Activated T-cell treated with anti-CD3 and anti-CD28 coated beads, Interleukin-2, amount 50 U/mL, for 24 hours (primary cell): ENCODE measurements around the gene ANGEL1.

Experiments
- DNase-seq: peaks from one replicate; pipeline ENCODE4 v3.0.0-alpha.2; 2020
- H3K27ac Mint-ChIP-seq: 2 replicates; pipeline ENCODE4 v1.8.0; 2020; ENCODE audit warnings: mild to moderate bottlenecking, mixed read lengths
- H3K27me3 Mint-ChIP-seq: 2 replicates; pipeline ENCODE4 v1.8.0; 2020; ENCODE audit warnings: mixed read lengths
- H3K36me3 Mint-ChIP-seq: 2 replicates; pipeline ENCODE4 v1.8.0; 2020; ENCODE audit warnings: low read depth, mixed read lengths
- H3K4me1 Mint-ChIP-seq: 2 replicates; pipeline ENCODE4 v1.8.0; 2020; ENCODE audit warnings: low read depth, mixed read lengths
- H3K4me3 Mint-ChIP-seq: 2 replicates; pipeline ENCODE4 v1.8.0; 2020; ENCODE audit warnings: mild to moderate bottlenecking, moderate library complexity, mixed read lengths
- H3K9me3 Mint-ChIP-seq: 2 replicates; pipeline ENCODE4 v1.8.0; 2020; ENCODE audit warnings: mixed read lengths

The ANGEL1 gene

DNA sequence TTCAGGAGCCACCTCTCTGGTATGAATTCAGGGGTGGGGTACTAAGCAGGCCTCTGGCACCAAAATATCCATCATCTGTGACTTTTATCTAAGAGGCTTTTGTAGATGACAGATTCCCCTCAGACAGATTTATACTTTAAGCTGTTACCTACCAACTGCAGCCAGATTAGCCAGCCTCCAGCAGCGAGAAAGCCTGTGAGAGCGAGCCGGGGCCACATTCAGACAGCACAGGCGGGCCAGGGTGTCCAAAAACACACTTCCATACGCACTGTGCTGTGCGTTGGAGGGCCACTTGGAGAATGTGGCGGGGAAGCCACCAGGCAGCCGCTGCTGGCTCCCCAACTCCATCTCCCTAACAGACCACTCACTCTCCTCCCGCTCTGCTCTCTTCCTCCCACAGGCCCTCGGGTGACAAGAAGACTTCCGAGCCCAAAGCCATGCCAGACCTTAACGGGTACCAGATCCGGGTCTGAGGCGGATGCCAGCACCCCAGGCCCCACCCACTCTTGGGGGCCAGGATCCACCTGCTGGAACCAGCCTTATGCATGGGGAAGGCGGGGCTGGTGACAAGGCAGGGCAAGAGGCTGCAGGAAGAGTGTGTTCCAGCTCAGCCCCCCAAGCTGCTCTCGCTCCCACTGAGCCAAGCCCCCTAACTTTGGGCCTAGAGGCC lies 34.0 kb downstream of the ANGEL1 start:
- Mint-ChIP-seq H3K36me3 (peaks cover 36% of the 10 kb centered on the region), H3K4me3 (no peak overlapping the region), H3K9me3 (no peaks in the 10 kb centered on the region), H3K27me3 (no peaks in the 10 kb centered on the region), H3K27ac (peak overlapping the region; percentile 52), H3K4me1 (peaks cover 28% of the 10 kb centered on the region)
- no peak for DNase-seq

DNA sequence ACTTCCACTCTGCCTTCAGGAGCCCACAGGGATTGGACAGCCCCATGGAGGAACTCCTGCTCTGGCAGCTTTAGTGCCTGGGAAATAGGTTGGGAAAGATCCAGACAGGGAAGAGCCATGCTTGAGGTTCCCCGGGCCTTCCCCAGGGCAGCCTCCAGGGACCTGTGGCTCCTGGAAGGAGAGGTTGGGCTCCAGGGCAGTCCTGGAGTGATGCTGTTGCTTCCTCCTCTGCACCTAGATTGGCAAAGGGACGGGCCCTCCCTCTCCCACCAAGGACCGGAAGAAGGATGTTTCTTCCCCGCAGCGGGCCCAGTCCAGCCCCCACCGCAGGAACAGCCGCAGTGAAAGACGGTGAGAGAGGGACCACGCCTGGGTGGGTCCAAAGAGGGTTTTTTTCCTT lies 35.0 kb downstream of the ANGEL1 start:
- peaks cover 26% of the 10 kb centered on the region for H3K36me3 Mint-ChIP-seq
- no peaks in the 10 kb centered on the region for H3K9me3 Mint-ChIP-seq
- H3K4me3 Mint-ChIP-seq = no peak overlapping the region
- DNase-seq = no peak
- no peaks in the 10 kb centered on the region for H3K27me3 Mint-ChIP-seq
- no peak overlapping the region for H3K27ac Mint-ChIP-seq
- H3K4me1 Mint-ChIP-seq = peaks cover 23% of the 10 kb centered on the region

DNA sequence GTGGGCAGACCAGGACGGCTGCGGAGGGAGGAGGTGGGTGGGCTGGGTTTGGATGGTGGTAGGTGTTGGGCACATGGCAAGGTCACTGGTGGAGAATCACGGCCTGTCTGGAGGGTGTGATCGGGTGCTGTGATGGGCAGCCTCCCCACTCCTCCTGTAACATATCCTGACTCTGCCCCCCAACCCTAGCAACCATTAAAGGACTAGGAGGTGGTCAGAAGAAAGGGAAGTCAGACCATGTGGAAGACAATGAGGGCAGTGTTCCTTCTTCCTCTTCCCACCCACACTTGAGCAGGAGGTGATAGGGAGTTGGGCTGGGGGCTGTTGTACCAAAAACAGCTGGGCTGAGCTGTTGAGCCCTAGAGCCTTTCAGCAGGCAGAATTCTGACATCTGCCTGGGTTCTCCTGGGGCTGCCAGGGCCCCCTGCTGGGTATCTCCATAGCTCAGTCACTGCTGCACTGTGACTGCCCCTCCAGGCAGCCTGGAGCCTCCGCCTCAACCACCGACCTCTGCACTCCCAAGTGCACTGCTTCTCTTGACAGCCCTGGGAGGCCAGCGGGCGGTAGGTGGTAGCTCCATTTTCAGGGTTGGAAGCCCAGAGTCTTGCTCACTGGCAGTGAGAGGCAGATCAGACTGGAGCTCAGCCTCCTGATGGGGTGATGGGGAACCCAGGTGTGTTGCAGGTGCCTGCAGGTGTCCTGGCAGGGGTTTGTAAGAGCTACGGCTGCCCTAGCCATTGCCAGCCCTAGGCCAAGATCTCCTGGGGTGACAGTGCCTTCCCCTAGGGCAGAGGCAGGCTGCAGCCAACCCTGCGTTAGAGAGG lies 36.0 kb downstream of the ANGEL1 start:
- Mint-ChIP-seq H3K36me3 (peaks cover 16% of the 10 kb centered on the region), H3K27me3 (no peaks in the 10 kb centered on the region), H3K27ac (no peak overlapping the region), H3K9me3 (no peaks in the 10 kb centered on the region), H3K4me1 (peaks cover 13% of the 10 kb centered on the region), H3K4me3 (no peak overlapping the region)
- no peak for DNase-seq

DNA sequence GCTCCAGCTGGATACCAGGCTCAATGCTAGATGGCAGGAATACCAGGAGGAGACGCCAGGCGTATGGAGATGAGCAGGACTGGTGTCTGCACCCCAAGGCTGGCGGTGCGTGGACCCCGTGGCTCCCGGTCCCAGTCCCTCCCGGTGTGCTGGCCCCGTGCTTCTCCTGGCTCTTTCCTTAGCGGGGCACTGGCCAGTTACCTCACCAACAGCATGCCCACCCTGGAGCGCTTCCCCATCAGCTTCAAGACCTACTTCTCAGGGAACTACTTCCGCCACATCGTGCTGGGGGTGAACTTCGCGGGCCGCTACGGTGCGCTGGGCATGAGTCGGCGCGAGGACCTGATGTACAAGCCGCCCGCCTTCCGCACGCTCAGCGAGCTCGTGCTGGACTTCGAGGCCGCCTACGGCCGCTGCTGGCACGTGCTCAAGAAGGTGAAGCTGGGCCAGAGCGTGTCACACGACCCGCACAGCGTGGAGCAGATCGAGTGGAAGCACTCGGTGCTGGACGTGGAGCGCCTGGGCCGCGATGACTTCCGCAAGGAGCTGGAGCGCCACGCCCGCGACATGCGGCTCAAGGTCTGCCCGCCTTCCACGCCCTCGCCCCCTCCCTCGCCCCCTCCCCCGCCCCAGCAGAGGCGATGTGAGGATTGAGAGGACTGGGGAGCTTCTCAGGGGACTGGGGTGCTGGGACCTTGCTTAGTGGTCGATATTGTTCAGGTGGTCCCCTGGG lies 36.8 kb downstream of the ANGEL1 start:
- Mint-ChIP-seq H3K36me3 (peaks cover 15% of the 10 kb centered on the region), H3K9me3 (no peaks in the 10 kb centered on the region), H3K4me3 (no peak overlapping the region), H3K27me3 (no peaks in the 10 kb centered on the region), H3K27ac (no peak overlapping the region), H3K4me1 (peaks cover 10% of the 10 kb centered on the region)
- no peak for DNase-seq

GRCh38 chr14:76774821-76775694 lies 37.6 kb downstream of the ANGEL1 start:
- DNase-seq = no peak
- Mint-ChIP-seq H3K27me3 (no peaks in the 10 kb centered on the region), H3K4me1 (peaks cover 9% of the 10 kb centered on the region), H3K9me3 (no peaks in the 10 kb centered on the region), H3K27ac (peak overlapping the region; percentile 16), H3K36me3 (peaks cover 7% of the 10 kb centered on the region), H3K4me3 (no peak overlapping the region)

- Mint-ChIP-seq H3K9me3 (no peaks in the 10 kb centered on the region), H3K27me3 (no peaks in the 10 kb centered on the region)
These were observed 38.5 kb downstream of the ANGEL1 start for GRCh38 chr14:76773956-76774820.

DNA sequence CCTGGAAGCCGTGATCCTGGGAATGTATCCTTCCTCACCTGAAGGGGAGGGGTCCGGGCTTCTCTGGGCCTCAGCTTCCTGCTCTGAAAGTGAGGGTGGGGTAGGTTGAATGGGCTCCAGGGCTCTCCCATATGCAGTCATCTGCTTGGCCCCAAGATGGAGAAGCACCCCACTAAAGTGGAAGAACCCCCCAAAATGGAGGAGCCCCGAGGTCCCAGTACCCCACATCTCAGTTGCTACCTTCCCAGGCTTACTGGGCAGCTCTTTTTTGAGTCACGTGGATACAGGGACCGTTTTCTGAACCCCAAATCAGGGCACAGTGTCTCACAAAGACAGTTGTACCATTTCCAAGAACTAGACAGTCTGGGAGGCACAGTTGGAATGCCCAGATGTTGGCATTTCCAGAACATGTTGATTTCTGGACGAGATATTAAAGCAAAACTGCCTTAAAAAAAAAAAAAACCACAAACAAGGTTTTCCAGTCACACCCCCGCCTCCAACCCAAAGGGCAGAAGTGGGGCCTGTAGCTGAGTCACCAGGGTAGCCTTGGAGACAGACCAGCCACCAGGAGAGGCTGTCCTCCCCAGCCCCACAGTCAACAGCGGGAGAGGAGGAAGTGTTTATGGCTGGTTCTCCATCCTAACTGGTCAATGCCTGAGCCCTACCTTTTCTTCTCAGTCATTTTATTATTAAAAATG lies 39.3 kb downstream of the ANGEL1 start:
- H3K27me3 Mint-ChIP-seq = no peaks in the 10 kb centered on the region
- H3K36me3 Mint-ChIP-seq = peaks cover under 1% of the 10 kb centered on the region
- no peaks in the 10 kb centered on the region for H3K9me3 Mint-ChIP-seq
- no peak for DNase-seq
- H3K4me3 Mint-ChIP-seq = no peak overlapping the region
- H3K4me1 Mint-ChIP-seq = peaks cover 19% of the 10 kb centered on the region
- H3K27ac Mint-ChIP-seq = no peak overlapping the region

More at GRCh38 chr14:76773956-76774820, 38.5 kb downstream of the ANGEL1 start:
- H3K36me3 Mint-ChIP-seq = peaks cover 2% of the 10 kb centered on the region
- no peak for DNase-seq
- H3K4me3 Mint-ChIP-seq = no peak overlapping the region
- H3K27ac Mint-ChIP-seq = no peak overlapping the region
- H3K4me1 Mint-ChIP-seq = peaks cover 10% of the 10 kb centered on the region

- Mint-ChIP-seq H3K36me3 (no peaks in the 10 kb centered on the region), H3K27me3 (no peaks in the 10 kb centered on the region), H3K27ac (no peak overlapping the region), H3K4me3 (no peak overlapping the region), H3K9me3 (no peaks in the 10 kb centered on the region), H3K4me1 (peaks cover 26% of the 10 kb centered on the region)
- DNase-seq = no peak
These were observed 40.1 kb downstream of the ANGEL1 start for GRCh38 chr14:76772300-76773187.

DNA sequence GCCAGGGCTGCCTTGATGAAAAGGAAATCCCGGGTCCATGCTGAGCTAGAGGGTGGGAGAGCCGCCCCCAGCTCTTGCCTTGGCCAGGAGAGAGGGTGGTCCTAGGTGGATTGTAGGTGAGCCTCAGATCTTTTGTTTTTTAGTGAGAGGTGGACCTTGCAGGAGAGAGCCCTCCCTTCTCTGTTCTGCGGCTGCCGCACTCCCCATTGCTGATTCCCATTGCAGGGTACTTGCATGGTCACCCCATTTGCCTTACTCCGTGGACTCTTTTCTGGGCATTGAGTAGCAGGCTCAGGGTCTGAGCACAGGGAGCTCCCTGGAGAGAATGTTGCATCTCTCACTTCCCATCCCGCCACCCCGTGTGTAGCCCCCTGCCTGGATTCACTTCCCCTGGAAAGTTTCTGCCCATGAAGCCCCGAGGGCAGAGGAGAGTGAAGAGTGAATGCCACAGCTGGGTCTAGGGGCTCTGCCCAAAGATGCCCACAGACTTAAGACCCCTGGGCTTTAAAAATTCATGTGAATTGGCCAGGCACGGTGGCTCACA lies 41.2 kb downstream of the ANGEL1 start:
- no peak overlapping the region for H3K27ac Mint-ChIP-seq
- H3K36me3 Mint-ChIP-seq = no peaks in the 10 kb centered on the region
- H3K4me3 Mint-ChIP-seq = no peak overlapping the region
- H3K27me3 Mint-ChIP-seq = no peaks in the 10 kb centered on the region
- no peaks in the 10 kb centered on the region for H3K9me3 Mint-ChIP-seq
- peaks cover 27% of the 10 kb centered on the region for H3K4me1 Mint-ChIP-seq
- DNase-seq = no peak

- peaks cover 27% of the 10 kb centered on the region for H3K4me1 Mint-ChIP-seq
- H3K27me3 Mint-ChIP-seq = no peaks in the 10 kb centered on the region
- no peak overlapping the region for H3K27ac Mint-ChIP-seq
- H3K9me3 Mint-ChIP-seq = no peaks in the 10 kb centered on the region
- DNase-seq = no peak
- H3K4me3 Mint-ChIP-seq = no peak overlapping the region
- no peaks in the 10 kb centered on the region for H3K36me3 Mint-ChIP-seq
These were observed 41.9 kb downstream of the ANGEL1 start for GRCh38 chr14:76770521-76771436.

DNA sequence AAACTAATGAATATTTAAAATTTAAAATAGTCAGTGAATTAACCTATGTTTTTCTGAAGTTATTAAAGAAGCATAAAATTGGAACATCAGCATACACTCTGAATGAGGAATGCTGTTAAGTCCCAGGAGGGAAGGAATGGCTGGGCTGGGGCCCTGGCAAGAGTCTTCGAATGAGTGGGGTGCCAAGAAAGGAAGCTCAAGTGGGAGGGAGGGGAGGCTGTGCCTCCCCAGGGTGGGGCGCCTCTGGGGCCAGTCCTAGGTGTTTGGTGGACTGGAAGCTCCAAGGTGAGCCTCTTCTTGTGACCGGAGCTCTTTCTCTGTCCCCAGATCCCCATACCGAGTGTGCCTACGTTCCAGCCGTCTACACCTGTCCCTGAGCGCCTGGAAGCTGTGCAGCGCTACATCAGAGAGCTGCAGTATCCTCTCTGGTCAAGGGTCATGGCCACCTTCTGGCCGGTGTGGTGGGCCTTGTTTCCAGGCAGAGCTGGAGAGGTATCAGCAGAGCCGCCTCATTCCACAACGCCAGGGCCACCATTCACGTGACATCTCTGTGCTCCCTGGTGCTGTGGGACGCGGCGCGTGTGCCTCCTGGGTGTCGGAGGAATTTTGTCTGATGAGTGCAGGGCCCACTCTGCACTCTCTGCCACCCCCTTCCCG lies 42.9 kb downstream of the ANGEL1 start:
- no peak for DNase-seq
- Mint-ChIP-seq H3K27ac (no peak overlapping the region), H3K4me1 (peaks cover 27% of the 10 kb centered on the region), H3K9me3 (no peaks in the 10 kb centered on the region), H3K27me3 (no peaks in the 10 kb centered on the region), H3K4me3 (no peak overlapping the region), H3K36me3 (no peaks in the 10 kb centered on the region)
